Fibroblast of villous mesenchyme (primary cell): Measurements from ENCODE around the gene RAPGEF6. TPM values are rescaled to one million over a fixed set of nuclear protein-coding genes. Genes with fewer than 3 reads are reported as not detected.
"Not testable (repeated sequence)": the region's sequence is repeated elsewhere in the genome, so short reads cannot be mapped to it uniquely, and the experiment has no call there.

ENCODE experiments used
- DNase-seq: peaks from one replicate; pipeline ENCODE4 v3.0.0-alpha.2; 2010; ENCODE audit warnings: low read depth
- H3K4me3 ChIP-seq: 2 replicates; pipeline ENCODE4 v1.5.1; 2011; ENCODE audit warnings: low read depth, mild to moderate bottlenecking, low read length
- total RNA-seq: library from RNA; depleted of rRNA; stranded (reverse); fragments of >200 nt; gene quantifications from 2 replicates; pipeline ENCODE4 v1.2.3, GENCODE V29; 2012
- TF ChIP-seq, protein P1 (sequence below): IDR thresholded peaks from 2 replicates; pipeline ENCODE4 v1.5.1; 2012; ENCODE audit warnings: low read depth, mild to moderate bottlenecking, low read length; ENCODE audit not compliant: insufficient read depth

The RAPGEF6 gene, protein sequence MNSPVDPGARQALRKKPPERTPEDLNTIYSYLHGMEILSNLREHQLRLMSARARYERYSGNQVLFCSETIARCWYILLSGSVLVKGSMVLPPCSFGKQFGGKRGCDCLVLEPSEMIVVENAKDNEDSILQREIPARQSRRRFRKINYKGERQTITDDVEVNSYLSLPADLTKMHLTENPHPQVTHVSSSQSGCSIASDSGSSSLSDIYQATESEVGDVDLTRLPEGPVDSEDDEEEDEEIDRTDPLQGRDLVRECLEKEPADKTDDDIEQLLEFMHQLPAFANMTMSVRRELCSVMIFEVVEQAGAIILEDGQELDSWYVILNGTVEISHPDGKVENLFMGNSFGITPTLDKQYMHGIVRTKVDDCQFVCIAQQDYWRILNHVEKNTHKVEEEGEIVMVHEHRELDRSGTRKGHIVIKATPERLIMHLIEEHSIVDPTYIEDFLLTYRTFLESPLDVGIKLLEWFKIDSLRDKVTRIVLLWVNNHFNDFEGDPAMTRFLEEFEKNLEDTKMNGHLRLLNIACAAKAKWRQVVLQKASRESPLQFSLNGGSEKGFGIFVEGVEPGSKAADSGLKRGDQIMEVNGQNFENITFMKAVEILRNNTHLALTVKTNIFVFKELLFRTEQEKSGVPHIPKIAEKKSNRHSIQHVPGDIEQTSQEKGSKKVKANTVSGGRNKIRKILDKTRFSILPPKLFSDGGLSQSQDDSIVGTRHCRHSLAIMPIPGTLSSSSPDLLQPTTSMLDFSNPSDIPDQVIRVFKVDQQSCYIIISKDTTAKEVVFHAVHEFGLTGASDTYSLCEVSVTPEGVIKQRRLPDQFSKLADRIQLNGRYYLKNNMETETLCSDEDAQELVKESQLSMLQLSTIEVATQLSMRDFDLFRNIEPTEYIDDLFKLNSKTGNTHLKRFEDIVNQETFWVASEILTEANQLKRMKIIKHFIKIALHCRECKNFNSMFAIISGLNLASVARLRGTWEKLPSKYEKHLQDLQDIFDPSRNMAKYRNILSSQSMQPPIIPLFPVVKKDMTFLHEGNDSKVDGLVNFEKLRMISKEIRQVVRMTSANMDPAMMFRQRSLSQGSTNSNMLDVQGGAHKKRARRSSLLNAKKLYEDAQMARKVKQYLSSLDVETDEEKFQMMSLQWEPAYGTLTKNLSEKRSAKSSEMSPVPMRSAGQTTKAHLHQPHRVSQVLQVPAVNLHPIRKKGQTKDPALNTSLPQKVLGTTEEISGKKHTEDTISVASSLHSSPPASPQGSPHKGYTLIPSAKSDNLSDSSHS (N-terminal part only)
- total RNA-seq, result 15.8 and 21.6 TPM in 2 replicates

DNA sequence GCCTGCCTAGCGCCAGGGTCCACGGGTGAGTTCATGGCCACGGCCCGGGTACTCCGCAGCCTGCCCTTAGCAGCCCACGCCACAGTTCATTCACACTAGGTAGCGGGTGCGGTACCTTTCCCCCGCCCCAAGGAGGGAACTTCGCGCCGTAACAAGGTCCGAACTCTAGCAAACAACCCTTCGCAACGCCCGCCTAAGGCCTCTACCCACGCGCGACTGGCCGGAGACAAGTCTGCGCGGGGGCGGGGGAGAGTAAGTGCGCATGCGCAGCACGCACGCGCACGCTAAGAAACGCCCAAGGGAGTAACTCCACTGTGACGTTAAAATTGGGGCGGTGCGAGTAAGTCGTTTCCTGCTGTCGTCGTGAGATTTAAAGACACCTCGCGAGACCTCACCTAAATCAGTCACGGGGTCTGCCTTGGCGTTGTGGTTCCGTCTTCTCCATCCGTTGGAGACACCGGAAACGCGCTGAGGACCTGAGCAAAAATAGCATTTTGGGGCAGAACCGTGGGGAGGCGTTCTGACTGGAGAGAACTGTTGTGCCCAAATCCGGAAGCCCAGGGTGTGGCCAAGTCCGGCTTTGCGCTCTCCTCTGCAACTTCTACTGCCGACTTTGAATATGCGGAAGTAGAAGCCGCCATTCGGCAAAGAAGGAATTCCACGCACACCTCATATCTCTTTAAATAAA, at the start of gene RAPGEF6:
Gene RAPGEF6 (minus strand): TSS at position 234 of the 688 bp plus-strand sequence. CDS start 199 bp downstream, at position 35.
- peak; percentile 100 for DNase-seq
- TF ChIP-seq, protein P1, sequence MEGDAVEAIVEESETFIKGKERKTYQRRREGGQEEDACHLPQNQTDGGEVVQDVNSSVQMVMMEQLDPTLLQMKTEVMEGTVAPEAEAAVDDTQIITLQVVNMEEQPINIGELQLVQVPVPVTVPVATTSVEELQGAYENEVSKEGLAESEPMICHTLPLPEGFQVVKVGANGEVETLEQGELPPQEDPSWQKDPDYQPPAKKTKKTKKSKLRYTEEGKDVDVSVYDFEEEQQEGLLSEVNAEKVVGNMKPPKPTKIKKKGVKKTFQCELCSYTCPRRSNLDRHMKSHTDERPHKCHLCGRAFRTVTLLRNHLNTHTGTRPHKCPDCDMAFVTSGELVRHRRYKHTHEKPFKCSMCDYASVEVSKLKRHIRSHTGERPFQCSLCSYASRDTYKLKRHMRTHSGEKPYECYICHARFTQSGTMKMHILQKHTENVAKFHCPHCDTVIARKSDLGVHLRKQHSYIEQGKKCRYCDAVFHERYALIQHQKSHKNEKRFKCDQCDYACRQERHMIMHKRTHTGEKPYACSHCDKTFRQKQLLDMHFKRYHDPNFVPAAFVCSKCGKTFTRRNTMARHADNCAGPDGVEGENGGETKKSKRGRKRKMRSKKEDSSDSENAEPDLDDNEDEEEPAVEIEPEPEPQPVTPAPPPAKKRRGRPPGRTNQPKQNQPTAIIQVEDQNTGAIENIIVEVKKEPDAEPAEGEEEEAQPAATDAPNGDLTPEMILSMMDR, result no peak
- peak within 1 kb of the TSS; percentile 87 for H3K4me3 ChIP-seq

DNA sequence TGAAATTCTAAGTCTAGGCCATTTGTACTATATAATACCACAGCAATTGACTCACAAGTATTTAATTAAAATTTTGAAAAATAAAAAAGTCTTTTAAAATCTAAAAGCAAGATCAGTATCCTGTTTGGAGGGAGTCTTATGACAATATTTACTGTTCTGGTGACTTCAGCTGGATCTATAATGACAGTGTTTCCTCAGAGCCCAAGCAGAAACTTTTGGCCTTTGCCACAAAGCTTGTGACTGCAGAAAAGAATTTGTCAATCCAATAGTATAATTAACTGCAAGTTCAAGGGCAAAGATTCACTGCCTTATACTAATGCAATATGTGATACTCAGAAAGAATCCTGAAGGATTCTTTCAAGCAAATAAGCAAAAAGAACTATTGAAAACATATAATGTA, 49.6 kb upstream of the RAPGEF6 start:
- TF ChIP-seq, protein P1, result no peak
- DNase-seq, result peak; percentile 36
- no peak overlapping the region for H3K4me3 ChIP-seq

DNA sequence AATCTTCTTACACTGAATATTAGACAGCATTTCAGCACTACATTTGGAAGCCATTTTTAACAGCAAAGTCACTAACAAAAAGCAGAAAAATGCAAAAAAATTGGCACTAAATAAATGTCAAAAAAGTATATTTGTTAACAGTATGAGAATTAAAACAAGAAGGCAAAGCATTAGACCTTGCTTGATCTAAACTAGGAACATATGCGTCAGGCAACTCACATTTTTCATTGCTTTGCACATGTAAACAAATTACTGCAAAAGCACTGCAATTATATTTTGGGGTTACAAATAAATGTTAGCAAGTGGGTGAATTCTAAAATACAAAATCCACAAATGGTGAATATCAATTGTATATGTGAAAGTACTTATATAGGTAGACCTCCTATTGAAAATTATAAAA, 49.0 kb upstream of the RAPGEF6 start:
- no peak for DNase-seq
- TF ChIP-seq, protein P1, result no peak
- no peak overlapping the region for H3K4me3 ChIP-seq

DNA sequence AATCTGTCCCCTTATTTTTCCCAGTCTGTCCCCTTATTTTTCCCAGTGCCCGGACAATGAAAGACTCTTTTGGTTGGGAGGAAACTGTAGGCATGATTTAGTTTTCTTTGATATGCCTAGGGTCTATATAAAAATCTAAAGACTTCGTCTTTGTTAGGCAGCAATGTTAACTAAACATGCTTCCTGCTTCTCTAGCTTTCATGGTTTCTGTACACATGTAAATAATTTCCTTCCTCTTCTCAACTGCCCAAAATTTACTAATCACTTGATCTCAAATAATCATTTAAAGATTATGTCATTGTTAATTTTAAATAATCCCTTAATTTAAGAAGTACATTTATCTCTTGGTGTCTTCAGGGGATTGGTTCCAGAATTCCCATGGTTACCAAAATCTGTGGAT, 47.8 kb upstream of the RAPGEF6 start:
- TF ChIP-seq, protein P1, result no peak
- no peak for DNase-seq
- H3K4me3 ChIP-seq, result no peak overlapping the region

DNA sequence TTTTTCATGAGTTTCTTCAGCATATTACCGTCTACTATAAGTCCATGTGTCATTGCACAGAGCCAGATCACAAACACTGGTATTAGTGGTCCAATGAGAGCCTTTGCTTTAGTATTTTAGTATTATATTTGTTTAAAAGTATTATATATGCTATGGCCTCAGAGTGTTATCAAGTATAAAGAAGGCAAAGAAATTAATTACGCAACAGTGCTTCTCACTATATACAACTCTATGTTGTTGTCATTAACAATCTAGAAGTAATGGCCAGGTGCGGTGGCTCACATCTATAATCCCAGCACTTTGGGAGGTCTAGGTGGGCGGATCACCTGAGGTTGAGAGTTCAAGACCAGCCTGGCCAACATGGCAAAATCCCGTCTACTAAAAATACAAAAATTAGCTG, 47.1 kb upstream of the RAPGEF6 start:
- TF ChIP-seq, protein P1, result no peak

DNA sequence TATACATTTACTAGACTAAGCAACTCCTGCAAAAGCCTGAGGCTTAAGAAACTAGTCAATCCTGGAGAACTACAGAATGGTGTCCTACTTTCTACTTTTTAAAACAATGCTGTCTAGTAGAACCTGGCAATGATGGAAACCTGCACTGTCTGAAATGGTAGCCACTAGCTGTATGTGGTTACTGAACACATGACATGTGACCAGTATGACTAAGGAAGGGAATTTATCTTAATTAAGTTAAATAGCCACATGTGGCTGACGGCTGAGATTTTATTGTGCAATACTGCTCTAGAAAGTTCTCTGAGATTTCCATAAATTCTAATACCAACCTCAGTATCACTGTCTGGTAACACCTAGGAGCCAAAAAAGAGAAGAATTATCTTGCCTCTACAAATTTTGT, 44.9 kb upstream of the RAPGEF6 start:
- no peak overlapping the region for H3K4me3 ChIP-seq
- TF ChIP-seq, protein P1, result no peak
- peak; percentile 90 for DNase-seq

More for the DNA sequence above, 47.1 kb upstream of the RAPGEF6 start:
- H3K4me3 ChIP-seq, result no peak overlapping the region
- no peak for DNase-seq

DNA sequence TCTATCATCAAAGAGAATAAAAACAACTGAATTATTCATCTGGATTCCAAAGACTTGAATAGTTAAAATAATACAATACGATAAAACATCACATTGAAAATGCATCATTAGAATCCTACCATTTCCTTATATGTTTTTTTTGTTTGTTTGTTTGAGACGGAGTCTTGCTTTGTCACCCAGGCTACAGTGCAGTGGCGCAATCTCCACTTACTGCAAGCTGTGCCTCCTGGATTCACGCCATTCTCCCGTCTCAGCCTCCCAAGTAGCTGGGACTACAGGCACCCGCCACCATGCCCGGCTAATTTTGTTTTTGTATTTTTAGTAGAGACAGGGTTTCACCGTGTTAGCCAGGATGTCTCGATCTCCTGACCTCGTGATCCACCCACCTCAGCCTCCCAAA, 43.2 kb upstream of the RAPGEF6 start:
- DNase-seq, result not testable (repeated sequence)

More for the DNA sequence above, 43.2 kb upstream of the RAPGEF6 start:
- not testable (repeated sequence) for H3K4me3 ChIP-seq
